Liver (tissue), 9 donors: Measurements from ENCODE around the gene ZNF335. TPM values are rescaled to one million over a fixed set of nuclear protein-coding genes. Genes with fewer than 3 reads are reported as not detected.

Source experiments
- DNase-seq: peaks from one replicate; pipeline ENCODE4 v3.0.0-alpha.2; 2017; ENCODE audit warnings: low spot score
- H3K27ac ChIP-seq, 2 donors: one replicate each; pipeline ENCODE4 v1.7.0; 2013; ENCODE audit warnings: inconsistent platforms in 2 of 2, low read length in 2 of 2, control low read depth in 1 of 2, low read depth in 1 of 2, mild to moderate bottlenecking in 1 of 2
- H3K27me3 ChIP-seq, 4 donors: one replicate each; pipeline versions ENCODE4 v1.6.1 to v1.7.0; 2013; ENCODE audit warnings: low read length in 3 of 4, inconsistent platforms in 1 of 4, mild to moderate bottlenecking in 1 of 4, moderate library complexity in 1 of 4; ENCODE audit not compliant: control insufficient read depth in 4 of 4, insufficient read depth in 4 of 4
- H3K36me3 ChIP-seq, 4 donors: one replicate each; pipeline versions ENCODE4 v1.6.1 to v1.7.0; 2013; ENCODE audit warnings: low read length in 3 of 4, mild to moderate bottlenecking in 3 of 4, low read depth in 1 of 4, moderate library complexity in 1 of 4; ENCODE audit not compliant: control insufficient read depth in 4 of 4, insufficient read depth in 3 of 4
- H3K4me1 ChIP-seq, 4 donors: one replicate each; pipeline versions ENCODE4 v1.6.1 to v1.7.0; 2013; ENCODE audit warnings: low read length in 3 of 4, mild to moderate bottlenecking in 3 of 4, moderate library complexity in 1 of 4; ENCODE audit not compliant: control insufficient read depth in 4 of 4, insufficient read depth in 4 of 4
- H3K4me3 ChIP-seq, 3 donors: one replicate each; pipeline versions ENCODE4 v1.6.1 to v1.7.0; 2013; ENCODE audit warnings: low read length in 3 of 3, control low read depth in 1 of 3, low read depth in 1 of 3, mild to moderate bottlenecking in 1 of 3
- H3K9ac ChIP-seq, 2 donors: one replicate each; pipeline ENCODE4 v1.7.0; 2013; ENCODE audit warnings: low read length in 2 of 2, mild to moderate bottlenecking in 2 of 2, moderate library complexity in 2 of 2, control low read depth in 1 of 2, low read depth in 1 of 2
- H3K9me3 ChIP-seq, 4 donors: one replicate each; pipeline versions ENCODE4 v1.6.1 to v1.7.0; 2013; ENCODE audit warnings: low read length in 3 of 4; ENCODE audit not compliant: control insufficient read depth in 4 of 4
- CTCF ChIP-seq: fragments of 150-350 bp; IDR thresholded peaks from 2 replicates; pipeline ENCODE4 v1.5.1; 2017; ENCODE audit warnings: improper control_type of control experiment, low read depth, low read length; ENCODE audit not compliant: missing input control
- EGR1 ChIP-seq, 2 donors: IDR thresholded peaks; 2 replicates each; pipeline ENCODE4 v1.6.1; 2016 to 2018; ENCODE audit warnings: antibody characterized with exemption in 2 of 2, low read depth in 2 of 2
- FOXA1 ChIP-seq: IDR thresholded peaks from 2 replicates; pipeline ENCODE4 v1.6.1; 2016; ENCODE audit warnings: antibody characterized with exemption
- GABPA ChIP-seq, 2 donors: IDR thresholded peaks in 1 of 2; conservative IDR thresholded peaks in 1 of 2; 2 replicates each; pipeline ENCODE4 v1.6.1; 2016; ENCODE audit warnings: antibody characterized with exemption in 2 of 2, mild to moderate bottlenecking in 1 of 2, moderate library complexity in 1 of 2
- HNF4A ChIP-seq, 2 donors: conservative IDR thresholded peaks; 2 replicates each; pipeline ENCODE4 v1.6.1; 2016; ENCODE audit warnings: antibody characterized with exemption in 2 of 2, mild to moderate bottlenecking in 2 of 2
- HNF4G ChIP-seq: IDR thresholded peaks from 2 replicates; pipeline ENCODE4 v1.6.1; 2016; ENCODE audit warnings: antibody characterized with exemption
- JUND ChIP-seq, 2 donors: IDR thresholded peaks; 2 replicates each; pipeline ENCODE4 v1.6.1; 2016; ENCODE audit warnings: antibody characterized with exemption in 2 of 2
- MAX ChIP-seq: IDR thresholded peaks from 2 replicates; pipeline ENCODE4 v1.6.1; 2016; ENCODE audit warnings: antibody characterized with exemption
- NR2F2 ChIP-seq: IDR thresholded peaks from 2 replicates; pipeline ENCODE4 v1.6.1; 2016; ENCODE audit warnings: antibody characterized with exemption
- RAD21 ChIP-seq, 2 donors: IDR thresholded peaks; 2 replicates each; pipeline ENCODE4 v1.6.1; 2016; ENCODE audit warnings: antibody characterized with exemption in 2 of 2, mild to moderate bottlenecking in 2 of 2
- REST ChIP-seq: IDR thresholded peaks from 2 replicates; pipeline ENCODE4 v1.6.1; 2016; ENCODE audit warnings: antibody characterized with exemption, mild to moderate bottlenecking
- RXRA ChIP-seq, 2 donors: IDR thresholded peaks; 2 replicates each; pipeline ENCODE4 v1.6.1; 2017 to 2018; ENCODE audit warnings: antibody characterized with exemption in 2 of 2, mild to moderate bottlenecking in 1 of 2
- SP1 ChIP-seq: IDR thresholded peaks from 2 replicates; pipeline ENCODE4 v1.6.1; 2018; ENCODE audit warnings: antibody characterized with exemption, mild to moderate bottlenecking
- TAF1 ChIP-seq: conservative IDR thresholded peaks from 2 replicates; pipeline ENCODE4 v1.6.1; 2016; ENCODE audit warnings: antibody characterized with exemption, mild to moderate bottlenecking
- YY1 ChIP-seq: IDR thresholded peaks from 2 replicates; pipeline ENCODE4 v1.6.1; 2016; ENCODE audit warnings: antibody characterized with exemption, mild to moderate bottlenecking
- ZBTB33 ChIP-seq: IDR thresholded peaks from 2 replicates; pipeline ENCODE4 v1.6.1; 2016; ENCODE audit warnings: antibody characterized with exemption
- WGBS: extraction: QIAGEN DNeasy Blood & Tissue Kit; methylation state at CpG from one replicate; pipeline ENCODE4 v1.1.7; 2013; 5-methylcytosine and 5-hydroxymethylcytosine counted together
- polyA plus RNA-seq, 2 donors: library from polyadenylated mRNA; stranded (reverse) in 1 of 2; unstranded in 1 of 2; fragments of 200-250 nt in 1 of 2; fragments of >200 nt in 1 of 2; fragmentation: Nextera tagmentation in 1 of 2; extraction: Ambion mirVana in 1 of 2; gene quantifications; one replicate each; pipeline versions ENCODE4 v1.2.1 to v1.2.3, GENCODE V29; 2013 to 2015
- total RNA-seq, 2 donors: library from RNA; depleted of rRNA; stranded (reverse); fragments of >200 nt; gene quantifications; one replicate each; pipeline ENCODE4 v1.2.3, GENCODE V29; 2014
- donor health status: healthy.
- donor health status: healthy.
- donor health status: healthy.
- donor health status: healthy.
- donor health status: healthy.

Gene ZNF335
- total and polyA plus RNA-seq, 4 donors, result 3.0 to 14.6 (median 6.6) TPM

GRCh38 chr20:46007671-46008070 is 35.7 kb upstream of the ZNF335 start:
- Histone ChIP-seq H3K4me1 (peaks cover 0 to 6% (median 2%) of the 10 kb centered on the region in 4 donors), H3K9me3 (no peaks in the 10 kb centered on the region), H3K27ac (no peak overlapping the region), H3K9ac (no peak overlapping the region), H3K36me3 (no peaks in the 10 kb centered on the region), H3K27me3 (peaks cover 0 to 24% (median 6%) of the 10 kb centered on the region in 4 donors), H3K4me3 (no peak overlapping the region)
- TF ChIP-seq MAX (no peak), GABPA (IDR thresholded peaks at IDR 0.05 in 1 of 2, conservative IDR thresholded peaks at IDR 0.05 in 1 of 2) (no peak), EGR1 (IDR thresholded peaks at IDR 0.05; ENCODE audit: low read depth in 2 of 2) (no peak), ZBTB33 (no peak), HNF4A (conservative IDR thresholded peaks at IDR 0.05) (no peak)
- 80% methylated on average over 4 of the region's 4 CpGs for WGBS
- no peak for DNase-seq

- Histone ChIP-seq H3K36me3 (no peaks in the 10 kb centered on the region), H3K27me3 (peaks cover 0 to 24% (median 2%) of the 10 kb centered on the region in 4 donors), H3K4me3 (no peak overlapping the region), H3K9me3 (no peaks in the 10 kb centered on the region), H3K27ac (no peak overlapping the region), H3K9ac (no peak overlapping the region), H3K4me1 (peaks cover 0 to 6% (median 2%) of the 10 kb centered on the region in 4 donors)
- no peak for TF ChIP-seq CTCF
- TF ChIP-seq TAF1, result no peak
- 84% methylated on average over 11 of the region's 11 CpGs for WGBS
- no peak for DNase-seq
Measured at GRCh38 chr20:46006964-46007363, 35.0 kb upstream of the ZNF335 start.

GRCh38 chr20:46006022-46006705 is 34.2 kb upstream of the ZNF335 start:
- 73% methylated on average over 6 of the region's 6 CpGs for WGBS
- H3K4me1 ChIP-seq, result peaks cover 0 to 6% (median 2%) of the 10 kb centered on the region in 4 donors

More at GRCh38 chr20:46006022-46006705, 34.2 kb upstream of the ZNF335 start:
- TF ChIP-seq HNF4G, result no peak
- no peak for TF ChIP-seq RAD21 (IDR thresholded peaks at IDR 0.05)
- TF ChIP-seq GABPA (IDR thresholded peaks at IDR 0.05 in 1 of 2, conservative IDR thresholded peaks at IDR 0.05 in 1 of 2), result no peak
- TF ChIP-seq REST, result no peak
- no peak for TF ChIP-seq JUND (IDR thresholded peaks at IDR 0.05)
- no peak for TF ChIP-seq FOXA1
- no peak for TF ChIP-seq NR2F2
- no peak for TF ChIP-seq HNF4A (conservative IDR thresholded peaks at IDR 0.05)
- no peak for TF ChIP-seq SP1
- TF ChIP-seq RXRA (IDR thresholded peaks at IDR 0.05), result no peak
- TF ChIP-seq YY1, result no peak
- no peak for TF ChIP-seq MAX
- no peak for TF ChIP-seq ZBTB33
- H3K27me3 ChIP-seq, result peaks cover 0 to 17% (median 1%) of the 10 kb centered on the region in 4 donors
- H3K9ac ChIP-seq, result no peak overlapping the region
- H3K9me3 ChIP-seq, result no peaks in the 10 kb centered on the region
- H3K27ac ChIP-seq, result no peak overlapping the region
- no peaks in the 10 kb centered on the region for H3K36me3 ChIP-seq
- no peak for DNase-seq
- H3K4me3 ChIP-seq, result no peak overlapping the region
